HepG2 (cell line): ENCODE data around the gene CACNA2D3. TPM values are rescaled to one million over a fixed set of nuclear protein-coding genes. Genes with fewer than 3 reads are reported as not detected.

Experiments
- ATAC-seq: fragments of 200-7000 bp; cut with Tn5 transposase; 3 replicates; pipeline ENCODE4 v1.9.1; 2020; ENCODE audit warnings: mild to moderate bottlenecking, moderate library complexity
- BruUV-seq: library from RNA; stranded (reverse); fragments of 400-500 nt; replicated peaks from 2 replicates; lab custom pipeline; 2021; lab: Mats Ljungman, UMichigan
- CTCF ChIA-PET: fragments of 300-600 bp; formaldehyde crosslinking; extraction: SDS; loops from one replicate; lab custom pipeline; 2021; ENCODE audit warnings: low total read pairs, inconsistent platforms, low intra/inter-chr PET ratio; lab: Yijun Ruan, JAX
- POLR2A ChIA-PET: fragments of 350-600 bp; sonication (Branson Sonifier 250); formaldehyde crosslinking; loops from one replicate; lab custom pipeline; 2020; ENCODE audit warnings: antibody characterized with exemption, inconsistent platforms; lab: Yijun Ruan, JAX
- DNase-seq: peaks from one replicate; pipeline ENCODE4 v3.0.0-alpha.2; 2015; ENCODE audit warnings: low spot score
- FAIRE-seq: peaks from 3 replicates; lab custom pipeline; 2011; peaks lifted over from hg19 to GRCh38; lab: Jason Lieb, UNC
- H2AFZ ChIP-seq: one replicate; pipeline ENCODE4 v1.6.1; 2011; ENCODE audit warnings: low read length, inconsistent platforms
- H3K27ac ChIP-seq: fragments of 300-600 bp; 3 replicates; pipeline ENCODE4 v1.8.0; 2011; ENCODE audit warnings: mixed run types, mild to moderate bottlenecking, mixed read lengths, low read length, inconsistent platforms; ENCODE audit not compliant: insufficient read depth; ENCODE audit errors: extremely low read length
- H3K27me3 ChIP-seq, 2 experiments: fragments of 200-600 bp in 1 of 2; 2 replicates in 1 of 2; 3 replicates in 1 of 2; pipeline versions ENCODE4 v1.6.0 to v1.8.0; 2011; ENCODE audit warnings: low read length in 2 of 2, mild to moderate bottlenecking in 2 of 2, moderate library complexity in 2 of 2, inconsistent platforms in 1 of 2; ENCODE audit not compliant: insufficient read depth in 2 of 2, control insufficient read depth in 1 of 2
- H3K36me3 ChIP-seq, 2 experiments: fragments of 200-600 bp in 1 of 2; replicated peaks in 1 of 2; 2 replicates in 1 of 2; 3 replicates in 1 of 2; pipeline versions ENCODE4 v1.5.1 to v1.8.0; 2011; ENCODE audit warnings: low read length in 2 of 2, inconsistent platforms in 1 of 2; ENCODE audit not compliant: insufficient read depth in 2 of 2, control insufficient read depth in 1 of 2
- H3K4me1 ChIP-seq: 2 replicates; pipeline ENCODE4 v1.5.1; 2012; ENCODE audit warnings: low read length, inconsistent platforms; ENCODE audit not compliant: insufficient read depth
- H3K4me2 ChIP-seq: 2 replicates; pipeline ENCODE4 v1.6.0; 2011; ENCODE audit warnings: low read depth, low read length, inconsistent platforms
- H3K4me3 ChIP-seq, 3 experiments: fragments of 200-600 bp in 1 of 3; sonication (generic), shearing (Covaris generic) in 1 of 3; replicated peaks in 1 of 3; 2 replicates each; pipeline ENCODE4 v1.5.1; 2011 to 2016; ENCODE audit warnings: low read length in 3 of 3, inconsistent platforms in 2 of 3, low read depth in 2 of 3, mild to moderate bottlenecking in 2 of 3, control low read depth in 1 of 3, mixed read lengths in 1 of 3; ENCODE audit not compliant: insufficient read depth in 1 of 3
- H3K79me2 ChIP-seq: one replicate; pipeline ENCODE4 v1.6.1; 2011; ENCODE audit warnings: low read length, inconsistent platforms; ENCODE audit not compliant: insufficient read depth
- H3K9ac ChIP-seq: 2 replicates; pipeline ENCODE4 v1.6.0; 2011; ENCODE audit warnings: mild to moderate bottlenecking, low read depth, low read length, inconsistent platforms; ENCODE audit not compliant: insufficient read depth
- H3K9me3 ChIP-seq: 2 replicates; pipeline ENCODE4 v1.5.1; 2012; ENCODE audit warnings: mild to moderate bottlenecking, low read length
- H4K20me1 ChIP-seq: 2 replicates; pipeline ENCODE4 v1.6.0; 2011; ENCODE audit warnings: inconsistent platforms, mild to moderate bottlenecking, low read length, moderate library complexity; ENCODE audit not compliant: insufficient read depth
- ATF2 ChIP-seq: sonication (generic); formaldehyde crosslinking; IDR thresholded peaks from 2 replicates; pipeline ENCODE4 v1.4.0; 2020; ENCODE audit warnings: missing genetic modification reagents
- ATF3 ChIP-seq: sonication (generic); formaldehyde crosslinking; IDR thresholded peaks from 2 replicates; pipeline ENCODE4 v1.4.0; 2020; ENCODE audit warnings: missing genetic modification reagents
- CENPT ChIP-seq: sonication (generic); formaldehyde crosslinking; IDR thresholded peaks from 2 replicates; pipeline ENCODE4 v1.8.0; 2022; ENCODE audit warnings: low read depth, mild to moderate bottlenecking, moderate library complexity, missing genetic modification reagents
- ELF3 ChIP-seq: IDR thresholded peaks from 2 replicates; pipeline ENCODE4 v1.6.1; 2016; ENCODE audit warnings: missing genetic modification reagents, missing compliant biosample characterization
- ESRRA ChIP-seq: sonication (generic); formaldehyde crosslinking; IDR thresholded peaks from 2 replicates; pipeline ENCODE4 v1.5.1; 2020; ENCODE audit warnings: mild to moderate bottlenecking, low read depth, missing genetic modification reagents
- FLYWCH1 ChIP-seq: sonication (generic); formaldehyde crosslinking; IDR thresholded peaks from 2 replicates; pipeline ENCODE4 v1.8.1; 2023; ENCODE audit warnings: mild to moderate bottlenecking, missing genetic modification reagents
- HNRNPK ChIP-seq: fragments of 200-400 bp; formaldehyde crosslinking; IDR thresholded peaks from 2 replicates; pipeline ENCODE4 v1.6.1; 2018; ENCODE audit warnings: low read length, low read depth, moderate library complexity, mild to moderate bottlenecking; ENCODE audit not compliant: poor library complexity, severe bottlenecking
- NFKB2 ChIP-seq: sonication (generic); formaldehyde crosslinking; IDR thresholded peaks from 2 replicates; pipeline ENCODE4 v1.4.0; 2020; ENCODE audit warnings: missing genetic modification reagents, borderline replicate concordance
- ONECUT2 ChIP-seq: sonication (generic); formaldehyde crosslinking; IDR thresholded peaks from 2 replicates; pipeline ENCODE4 v1.4.0; 2020; ENCODE audit warnings: missing genetic modification reagents
- SIN3B ChIP-seq: fragments of 150-350 bp; IDR thresholded peaks from 2 replicates; pipeline ENCODE4 v1.6.1; 2014; ENCODE audit warnings: low read length
- ZGPAT ChIP-seq: IDR thresholded peaks from 2 replicates; pipeline ENCODE4 v1.6.1; 2016; ENCODE audit warnings: mild to moderate bottlenecking
- ZNF280B ChIP-seq: sonication (generic); formaldehyde crosslinking; IDR thresholded peaks from 2 replicates; pipeline ENCODE4 v1.5.0; 2020; ENCODE audit warnings: missing genetic modification reagents, mild to moderate bottlenecking, borderline replicate concordance
- ZNF644 ChIP-seq: IDR thresholded peaks from 2 replicates; pipeline ENCODE4 v1.6.1; 2016; ENCODE audit warnings: low read depth
- ZNF7 ChIP-seq: IDR thresholded peaks from 2 replicates; pipeline ENCODE4 v1.6.1; 2016; ENCODE audit warnings: missing biosample characterization, missing genetic modification reagents
- ZNF782 ChIP-seq: sonication (generic); formaldehyde crosslinking; IDR thresholded peaks from 2 replicates; pipeline ENCODE4 v1.4.0; 2020; ENCODE audit warnings: missing genetic modification reagents, mild to moderate bottlenecking, borderline replicate concordance
- WGBS: methylation state at CpG from one replicate; pipeline ENCODE4 v1.1.6; 2017; ENCODE audit warnings: low lambda C conversion rate; 5-methylcytosine and 5-hydroxymethylcytosine counted together
- in situ Hi-C: cut with HindIII; loops from 2 replicates; pipeline ENCODE4 v1.10.0; 2017; ENCODE audit warnings: low pct_unique_long_range_greater_than_20kb; ENCODE audit not compliant: extremely low pct_ligation_motif_present
- intact Hi-C: fragments of 100-400 bp; cut with micrococcal nuclease; formaldehyde crosslinking; loops from one replicate; pipeline ENCODE4 v1.10.0; 2022; ENCODE audit not compliant: unreplicated experiment
- polyA plus RNA-seq, 8 experiments: library from polyadenylated mRNA; depleted of rRNA in 3 of 8; stranded (reverse) in 7 of 8; unstranded in 1 of 8; fragments of >200 nt; fragmentation: Illumina TruSeq in 4 of 8; extraction: Trizol in 4 of 8; gene quantifications; 2 replicates each; pipeline versions ENCODE4 v1.2.1 to v1.2.3, GENCODE V29; 2011 to 2016; ENCODE audit warnings: low read depth in 4 of 8, missing spikeins in 1 of 8, mixed read lengths in 1 of 8; ENCODE audit not compliant: insufficient read depth in 1 of 8
- total RNA-seq, 5 experiments: library from RNA; depleted of rRNA; stranded (reverse); fragments of >200 nt; fragmentation: Illumina TruSeq; extraction: Trizol; gene quantifications; 2 replicates each; pipeline ENCODE4 v1.2.3, GENCODE V29; 2016; ENCODE audit warnings: low read depth in 1 of 5

Gene CACNA2D3
- total and polyA plus RNA-seq, 2 of the 13 experiments (the other 11 are each of a cell fraction or from before 2014, with no cell fraction given) = not detected

- POLR2A ChIA-PET = no interaction called here
- 0% methylated on average over 6 of the region's 6 CpGs for WGBS
- Histone ChIP-seq H3K36me3 (no peaks in the 10 kb centered on the region), H4K20me1 (no peaks in the 10 kb centered on the region), H3K4me3 (no peak overlapping the region), H3K27me3 (peaks cover 0 to 21% of the 10 kb centered on the region in 2 experiments; a peak in 3 of 5 replicates), H3K9me3 (no peaks in the 10 kb centered on the region), H2AFZ (no peak overlapping the region), H3K9ac (no peak overlapping the region), H3K79me2 (no peaks in the 10 kb centered on the region), H3K4me1 (no peaks in the 10 kb centered on the region), H3K4me2 (no peak overlapping the region), H3K27ac (no peak overlapping the region)
- CTCF ChIA-PET = no interaction called here
- no TSS peak for BruUV-seq
- ATAC-seq (no peak), FAIRE-seq (no peak), DNase-seq (no peak)
- intact Hi-C loops (no loop called here), in situ Hi-C loops (no loop called here)
- TF ChIP-seq ATF3 (CRISPR knock-in tag) (no peak), ONECUT2 (CRISPR knock-in tag) (no peak), ZNF7 (CRISPR knock-in tag) (no peak), ZNF644 (CRISPR knock-in tag) (no peak), ZNF782 (CRISPR knock-in tag) (no peak), HNRNPK (no peak), ESRRA (no peak), NFKB2 (CRISPR knock-in tag) (no peak), ZNF280B (no peak), ELF3 (CRISPR knock-in tag) (no peak), ATF2 (CRISPR knock-in tag) (no peak), CENPT (CRISPR knock-in tag) (no peak), FLYWCH1 (CRISPR knock-in tag) (no peak), SIN3B (no peak), ZGPAT (CRISPR knock-in tag) (no peak)
These were observed 75.2 kb downstream of the CACNA2D3 start for GRCh38 chr3:54197509-54197908.
